HCEC 1CT (cell line): ENCODE measurements around the gene PFKFB4.
"Not testable (repeated sequence)": the region's sequence is repeated elsewhere in the genome, so short reads cannot be mapped to it uniquely, and the experiment has no call there.

Experiments used
- DNase-seq: peaks from one replicate; pipeline ENCODE4 v3.0.0-alpha.2; 2017

PFKFB4 gene

DNA sequence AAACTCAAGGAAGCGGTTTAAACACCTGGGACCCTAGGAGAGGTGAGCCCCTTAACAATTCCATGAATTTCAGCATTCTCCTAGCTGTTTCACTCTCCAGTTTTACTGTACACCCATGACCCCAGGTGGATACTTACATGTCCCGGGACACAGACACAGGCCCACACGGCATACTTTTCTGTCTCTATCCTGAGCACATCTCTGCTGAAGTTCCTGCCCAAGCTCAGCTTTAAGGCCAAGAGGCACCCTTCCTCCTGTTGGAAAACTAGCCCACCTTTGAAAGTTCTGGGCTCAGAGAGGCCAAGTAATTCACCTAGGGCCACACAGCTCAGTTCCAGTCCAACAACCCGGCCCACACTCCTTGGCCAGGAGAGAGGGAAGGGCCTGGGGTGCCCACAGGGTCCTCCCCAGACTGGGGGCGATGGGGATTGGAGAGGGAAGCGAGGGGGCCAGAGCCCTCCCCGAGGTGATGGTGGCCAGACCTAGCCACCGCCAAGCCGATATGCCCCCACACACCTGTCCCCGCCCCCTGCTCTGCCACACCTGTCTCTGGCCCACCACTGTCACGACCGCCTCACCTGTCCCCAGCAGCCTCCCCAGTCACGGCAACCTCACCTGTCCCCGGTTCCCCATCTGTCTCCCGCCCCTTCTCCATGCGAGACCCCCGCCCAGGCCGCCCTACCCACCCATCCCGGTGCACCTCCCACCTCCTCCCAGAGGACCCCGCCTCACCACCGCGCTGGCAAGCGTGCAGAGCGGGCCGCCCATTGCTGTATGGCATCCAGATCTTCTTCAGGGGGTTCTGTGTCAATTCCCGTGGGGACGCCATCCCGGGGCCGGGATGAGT is 431 bp downstream of the PFKFB4 start:
- no peak for DNase-seq

DNA sequence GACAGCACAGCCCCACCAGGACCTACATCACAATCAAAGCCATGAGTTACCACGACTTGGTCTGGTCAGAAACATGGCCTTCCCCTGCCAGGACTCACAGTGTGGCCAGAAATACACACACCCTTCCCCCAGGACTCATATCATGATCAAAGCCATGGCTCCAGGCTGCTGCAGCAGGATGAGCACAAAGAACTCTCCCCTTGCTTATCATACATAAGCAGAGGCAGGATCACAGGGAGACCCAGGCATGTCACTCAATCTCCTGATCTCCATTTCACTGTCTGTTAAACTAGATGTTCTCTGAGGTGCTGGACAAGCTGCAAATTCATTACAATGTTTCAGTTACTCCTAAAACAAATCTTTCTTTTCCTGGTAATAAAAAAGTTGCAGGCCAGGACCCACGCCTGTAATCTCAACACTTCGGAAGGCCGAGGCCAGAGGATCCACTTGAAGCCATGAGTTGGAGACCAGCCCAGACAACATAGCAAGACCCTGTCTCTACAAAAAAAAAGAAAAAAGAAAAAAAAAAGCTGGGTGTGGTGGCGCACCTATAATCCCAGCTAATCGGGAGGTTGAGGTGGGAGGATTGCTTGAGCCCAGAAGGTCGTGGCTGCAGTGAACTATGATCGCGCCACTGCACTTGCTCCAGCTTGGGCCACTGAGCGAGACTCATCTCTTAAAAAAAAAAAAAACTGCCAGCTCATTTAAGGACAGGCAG is 1.2 kb downstream of the PFKFB4 start:
- no peak for DNase-seq

DNA sequence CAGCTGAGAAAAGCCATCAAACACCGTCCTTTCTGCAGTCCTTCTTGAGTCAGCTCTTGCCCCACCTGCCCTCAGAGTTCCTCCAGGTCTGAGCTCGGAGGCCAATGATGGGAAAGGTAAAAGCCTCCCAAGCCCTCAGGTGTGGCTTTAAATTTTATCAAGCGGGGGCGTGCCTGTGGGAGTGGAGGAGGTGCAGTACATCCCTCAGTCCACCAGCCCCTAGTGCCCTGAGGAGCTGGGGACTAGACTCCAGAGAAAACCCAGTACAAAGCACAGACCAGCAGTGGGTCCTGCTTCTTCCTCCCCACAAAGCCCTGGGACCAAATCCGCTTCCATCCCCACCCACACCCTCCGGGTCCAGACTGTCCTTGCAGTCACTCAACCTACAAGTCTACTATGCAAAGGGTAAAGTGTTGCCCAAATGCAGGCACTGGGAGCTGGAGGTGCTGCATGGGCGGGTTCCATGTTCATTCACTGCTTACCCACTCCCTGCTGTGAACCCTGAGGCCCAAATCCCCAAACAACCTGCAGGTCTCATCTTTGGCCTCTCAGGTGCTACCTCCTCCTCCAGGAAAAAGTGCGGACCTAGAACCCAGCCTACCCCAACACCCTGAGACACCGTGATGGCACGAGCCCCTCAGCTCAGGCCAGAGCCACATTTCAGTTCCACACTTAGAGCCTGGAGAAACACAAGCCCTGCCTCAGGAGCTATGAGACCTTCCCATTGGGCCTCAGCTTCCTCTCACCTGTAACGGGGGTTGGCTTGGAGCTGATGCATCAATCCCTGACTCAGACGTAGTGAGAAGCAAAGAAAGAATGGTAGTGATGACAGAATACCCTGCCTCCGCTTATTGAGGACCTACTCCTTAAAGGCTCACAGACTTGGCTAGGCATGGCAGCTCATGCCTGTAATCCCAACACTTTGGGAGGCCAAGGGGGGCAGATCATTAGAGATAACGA is 2.4 kb downstream of the PFKFB4 start:
- no peak for DNase-seq

DNA sequence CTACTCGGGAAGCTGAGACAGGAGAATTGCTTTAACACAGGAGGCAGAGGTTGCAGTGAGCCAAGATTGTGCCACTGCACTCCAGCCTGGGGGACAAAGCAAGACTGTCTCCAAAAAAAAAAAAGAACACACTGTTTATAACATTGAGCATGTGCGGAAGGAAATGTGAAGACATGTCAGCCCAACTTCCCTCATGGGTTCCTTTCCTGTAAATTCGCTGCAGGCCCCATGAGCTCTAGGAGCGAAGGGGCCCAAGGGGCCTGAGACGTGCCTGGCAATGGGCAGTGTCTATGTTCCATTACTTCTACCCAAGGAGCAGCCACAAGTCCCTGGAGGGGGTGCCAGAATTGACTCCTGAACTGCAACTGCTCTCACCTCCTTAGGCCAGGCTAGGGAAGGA is 3.2 kb downstream of the PFKFB4 start:
- no peak for DNase-seq

DNA sequence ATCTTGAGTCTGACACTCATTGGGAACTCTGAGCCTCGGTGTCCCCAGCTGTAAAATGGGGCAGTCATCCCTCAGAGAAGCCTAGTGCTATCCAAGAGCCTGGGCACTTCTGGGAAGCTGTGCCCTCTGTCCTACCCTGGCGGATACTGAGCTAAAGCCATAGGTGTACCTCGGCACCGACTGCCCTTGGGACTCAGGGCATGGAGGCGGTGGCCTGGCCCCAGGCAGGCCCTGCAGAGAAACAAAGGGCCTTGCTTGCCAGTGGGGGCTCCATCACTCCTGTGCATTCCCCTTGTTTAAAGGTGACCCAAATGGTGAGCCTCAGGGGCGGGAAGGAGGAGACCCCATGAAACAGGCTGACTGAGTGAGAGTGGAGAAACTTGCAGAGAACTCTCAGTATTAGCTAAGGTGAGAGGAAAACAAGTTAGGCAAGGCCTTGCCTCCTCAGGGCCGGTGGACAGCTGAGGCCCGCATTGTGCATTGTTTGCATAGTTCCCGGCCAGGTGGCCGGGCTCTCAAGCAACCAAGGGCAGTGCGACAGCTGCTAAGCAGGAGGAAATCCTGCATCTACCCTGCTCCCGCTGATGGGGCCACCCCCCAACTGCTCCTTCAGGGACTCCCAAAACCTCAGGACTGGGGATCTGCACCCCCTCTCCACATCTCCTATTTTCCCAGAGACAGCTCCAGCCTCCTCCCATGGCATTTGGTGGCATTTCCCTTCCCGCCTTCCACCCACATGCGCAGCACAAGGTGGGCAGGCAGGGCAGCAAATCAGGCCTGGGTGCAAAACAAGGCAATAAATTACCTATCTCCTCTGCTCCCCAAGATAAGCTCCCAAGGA is 4.3 kb downstream of the PFKFB4 start:
- DNase-seq, result no peak

DNA sequence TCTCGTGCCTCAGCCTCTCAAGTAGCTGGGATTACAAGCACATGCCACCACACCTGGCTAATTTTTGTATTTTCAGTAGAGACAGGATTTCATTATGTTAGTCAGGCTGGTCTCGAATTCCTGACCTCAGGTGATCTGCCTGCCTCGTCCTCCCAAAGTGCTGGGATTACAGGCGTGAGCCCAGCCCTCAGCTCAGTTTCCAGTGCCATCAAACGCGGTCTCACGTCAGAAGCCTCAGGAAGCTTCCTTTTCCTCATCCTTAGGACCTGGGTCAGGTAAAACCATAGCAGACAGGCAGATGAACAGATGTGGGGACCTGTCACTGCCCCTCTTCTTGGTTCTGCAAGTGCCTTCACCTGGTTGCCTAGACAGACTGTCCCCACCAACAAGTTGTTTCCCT is 5.0 kb downstream of the PFKFB4 start:
- not testable (repeated sequence) for DNase-seq

DNA sequence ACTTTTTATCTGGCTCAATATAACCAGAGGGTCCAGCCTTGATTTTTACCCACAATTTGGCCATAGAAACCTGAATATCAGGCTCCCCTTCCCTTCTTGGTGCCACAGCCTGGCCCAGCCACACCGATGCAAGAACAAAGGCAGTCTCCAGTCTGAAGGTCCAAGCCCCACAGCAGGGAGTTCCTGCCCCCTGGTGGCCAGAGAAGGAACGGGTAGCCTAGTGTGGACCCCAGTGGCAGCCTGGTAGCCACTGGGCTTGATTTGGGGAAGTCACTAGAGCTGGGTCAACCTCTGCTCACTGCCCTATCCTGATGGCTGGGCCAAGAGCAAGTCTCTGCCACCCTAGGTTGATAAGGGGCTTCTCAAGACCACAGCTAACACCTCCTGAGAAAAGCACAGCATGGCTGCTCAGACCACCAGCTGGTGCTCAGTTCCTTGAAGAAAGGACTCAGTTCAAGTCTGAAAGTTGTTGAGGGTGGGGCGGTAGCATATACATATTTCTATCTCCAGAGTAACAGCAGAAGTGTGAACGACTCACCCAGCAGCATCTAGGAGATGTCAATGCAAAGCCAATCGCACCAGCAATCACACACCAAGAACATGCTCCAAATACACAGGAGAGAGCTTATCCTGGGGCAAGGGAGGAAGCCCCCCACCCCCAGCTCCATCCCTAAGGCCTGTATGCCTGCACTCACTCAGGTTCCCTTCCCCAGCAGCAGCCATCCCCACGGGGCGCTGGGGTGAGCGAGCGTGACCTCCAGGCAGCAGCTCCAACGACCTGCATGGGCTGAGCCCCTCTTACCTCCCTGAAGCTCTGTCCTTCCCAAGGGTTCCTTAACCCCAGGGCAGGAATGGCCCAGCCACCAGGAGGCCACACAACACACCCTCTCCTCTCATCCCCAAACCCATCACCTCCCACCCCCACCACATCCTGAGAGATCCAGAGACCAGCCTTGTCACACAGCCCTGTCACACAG is 7.6 kb downstream of the PFKFB4 start:
- peak; percentile 56 for DNase-seq

DNA sequence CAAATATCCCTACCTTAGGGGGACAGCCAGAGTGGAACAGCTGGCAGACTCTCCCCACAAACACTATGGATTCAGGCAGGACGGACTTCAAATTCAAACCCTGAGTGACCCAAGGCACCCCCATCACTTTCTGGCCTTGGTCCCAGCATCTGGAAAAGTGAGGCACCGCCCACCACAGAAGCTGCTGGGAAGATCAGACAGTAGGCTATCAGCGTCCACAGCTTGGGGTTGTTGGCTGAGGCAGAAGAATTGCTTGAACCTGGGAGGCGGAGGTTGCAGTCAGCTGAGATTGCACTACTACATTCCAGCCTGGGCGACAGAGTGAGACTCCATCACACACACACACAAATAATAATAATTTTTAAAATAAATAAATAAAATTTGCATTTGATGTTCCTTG is 8.5 kb downstream of the PFKFB4 start:
- DNase-seq, result no peak

DNA sequence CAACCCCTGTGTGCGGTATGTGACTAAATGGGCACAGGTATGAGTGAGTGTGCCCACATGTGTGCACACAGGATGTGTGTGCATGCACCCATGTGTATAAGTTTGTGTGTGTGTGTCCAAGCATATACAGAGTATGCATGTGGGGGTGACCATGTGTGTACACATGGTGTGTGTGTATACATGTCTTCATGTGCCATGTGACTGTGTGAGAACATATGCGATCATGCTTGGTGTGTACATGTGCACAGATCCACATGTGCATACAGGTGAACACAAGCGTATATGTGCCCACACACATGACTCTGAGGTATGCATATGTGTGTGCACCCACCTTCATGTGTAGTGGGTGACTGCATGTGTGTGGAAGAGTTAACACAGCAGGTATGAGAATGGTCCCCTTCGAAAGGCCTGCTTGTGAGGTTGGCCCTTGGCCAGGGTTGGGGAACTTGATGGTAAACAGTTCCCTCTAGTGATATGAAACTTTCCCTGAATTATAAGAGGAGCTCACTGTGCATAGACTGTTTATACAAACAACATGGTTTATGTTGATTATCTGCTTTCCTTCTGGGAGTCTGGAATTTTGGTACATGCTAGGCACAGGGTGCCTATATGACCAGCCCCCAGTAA is 10.3 kb downstream of the PFKFB4 start:
- no peak for DNase-seq

DNA sequence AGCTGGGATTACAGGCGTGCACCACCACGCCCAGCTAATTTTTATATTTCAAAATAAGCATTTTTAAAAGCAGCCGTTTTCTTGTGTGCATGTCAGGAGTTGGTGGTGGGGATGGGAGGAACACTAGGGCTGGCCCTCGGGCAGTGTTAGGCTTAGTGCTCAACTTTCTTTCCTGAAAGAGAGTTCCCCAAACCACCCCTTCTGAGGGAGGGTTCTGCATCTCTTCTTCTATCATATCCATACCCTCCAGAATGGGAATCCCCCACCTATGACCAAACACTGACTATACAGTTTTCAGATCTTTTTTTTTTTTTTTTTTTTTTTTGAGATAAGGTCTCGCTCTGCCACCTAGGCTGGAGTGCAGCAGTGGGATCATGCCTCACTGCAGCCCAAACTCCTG is 12.5 kb downstream of the PFKFB4 start:
- no peak for DNase-seq

DNA sequence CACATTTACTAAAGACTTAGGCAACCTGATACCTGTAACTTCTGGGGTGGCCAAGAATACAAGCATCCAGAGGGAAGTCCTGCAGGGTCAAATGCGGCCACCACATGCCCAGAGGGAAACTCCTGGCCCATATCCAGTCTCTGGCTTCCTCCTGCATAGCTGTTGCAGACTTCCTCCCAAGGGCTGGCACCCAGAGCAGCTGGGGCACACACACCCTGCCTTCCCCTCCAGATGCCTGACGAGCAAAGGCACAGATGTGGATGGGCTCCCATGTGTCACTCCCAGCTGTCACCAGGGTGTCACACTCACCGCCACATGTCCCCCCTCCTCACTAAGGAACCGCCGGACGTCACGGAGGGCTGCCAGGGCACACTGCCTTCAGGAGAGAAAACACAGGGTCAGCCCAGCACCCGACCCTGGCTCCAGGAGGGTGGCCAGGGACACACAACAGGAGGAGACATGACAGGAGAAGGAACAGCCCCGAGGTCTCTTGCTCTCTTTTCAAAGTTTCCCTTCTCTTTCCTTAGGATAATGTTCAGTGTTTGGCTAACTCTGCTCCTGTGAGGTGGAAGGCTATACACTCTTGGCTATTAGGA is 13.2 kb downstream of the PFKFB4 start:
- DNase-seq, result no peak

DNA sequence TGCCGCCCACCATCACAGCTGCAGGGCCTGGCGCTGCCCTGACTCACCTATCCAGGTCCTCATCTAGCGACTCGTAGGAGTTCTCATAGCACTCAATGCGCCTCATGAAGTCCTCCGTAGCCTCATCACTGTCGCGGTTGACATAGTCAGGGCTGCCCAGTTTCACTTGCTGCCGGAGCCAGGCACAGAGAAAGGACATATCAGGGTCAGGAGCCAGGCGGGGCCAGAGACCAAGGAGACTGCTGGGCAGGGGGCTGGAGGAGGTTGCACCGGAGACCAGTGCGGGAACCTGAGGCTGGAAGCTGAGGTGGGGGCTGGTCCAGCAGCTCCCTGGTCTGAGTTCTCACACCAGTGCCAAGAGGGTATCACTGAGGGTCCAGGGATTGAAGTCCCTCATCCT is 18.2 kb downstream of the PFKFB4 start:
- no peak for DNase-seq

DNA sequence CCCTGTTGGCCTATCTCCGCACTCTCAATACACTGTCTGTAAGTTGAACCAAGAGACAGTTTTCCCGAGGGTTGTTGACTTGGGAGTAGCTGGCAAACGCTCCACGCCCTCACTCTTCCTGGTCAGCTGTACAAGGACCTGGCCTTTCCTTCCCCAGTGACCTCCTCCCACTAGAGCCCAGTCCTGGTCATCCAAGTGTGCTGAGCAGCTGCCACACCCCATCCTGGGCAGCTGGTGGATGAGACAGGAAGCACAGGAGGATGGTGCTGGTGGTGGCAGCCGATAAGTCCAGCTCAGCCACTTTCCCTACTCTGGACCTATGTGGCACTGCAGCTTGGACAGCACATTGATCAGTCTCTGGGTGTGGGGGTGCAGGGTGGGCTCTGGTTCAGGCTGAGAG is 19.8 kb downstream of the PFKFB4 start:
- no peak for DNase-seq

DNA sequence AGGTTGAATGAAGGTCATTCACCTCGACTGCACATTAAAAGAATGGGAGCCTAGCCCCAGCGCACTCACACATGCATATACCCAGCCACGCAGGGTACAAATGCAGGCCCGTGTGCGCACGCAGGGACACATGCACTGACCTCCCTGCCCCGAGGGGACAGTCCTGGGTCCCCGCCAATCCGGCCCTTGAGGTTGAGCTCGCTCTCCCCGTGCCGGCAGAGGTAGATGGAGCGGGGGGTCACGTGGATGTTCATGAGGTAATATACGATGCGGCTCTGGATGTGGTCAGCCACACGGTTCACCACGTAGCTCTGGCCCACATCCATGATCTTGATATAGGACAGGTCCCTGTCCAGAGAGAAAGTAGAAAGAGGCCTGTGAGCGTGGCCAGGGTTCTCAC is 20.5 kb downstream of the PFKFB4 start:
- no peak for DNase-seq

DNA sequence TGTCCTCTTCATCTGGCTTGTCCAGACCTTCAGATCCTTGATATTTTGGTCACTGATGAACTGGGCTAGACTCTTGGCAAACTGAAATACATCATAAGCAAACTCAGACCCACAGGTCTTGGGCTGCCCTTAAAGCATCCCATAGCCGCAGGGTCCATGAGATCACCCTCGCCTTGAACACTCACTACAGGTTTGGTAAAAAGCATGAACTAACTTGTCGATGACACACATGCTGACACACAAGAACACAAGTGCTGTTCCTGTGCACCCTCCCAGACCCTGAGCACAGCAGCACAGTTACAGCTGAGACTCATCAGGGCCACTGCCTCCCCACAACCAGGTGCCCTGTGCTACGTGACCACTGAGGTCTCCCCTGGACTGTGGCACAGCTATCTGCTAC is 21.0 kb downstream of the PFKFB4 start:
- no peak for DNase-seq

DNA sequence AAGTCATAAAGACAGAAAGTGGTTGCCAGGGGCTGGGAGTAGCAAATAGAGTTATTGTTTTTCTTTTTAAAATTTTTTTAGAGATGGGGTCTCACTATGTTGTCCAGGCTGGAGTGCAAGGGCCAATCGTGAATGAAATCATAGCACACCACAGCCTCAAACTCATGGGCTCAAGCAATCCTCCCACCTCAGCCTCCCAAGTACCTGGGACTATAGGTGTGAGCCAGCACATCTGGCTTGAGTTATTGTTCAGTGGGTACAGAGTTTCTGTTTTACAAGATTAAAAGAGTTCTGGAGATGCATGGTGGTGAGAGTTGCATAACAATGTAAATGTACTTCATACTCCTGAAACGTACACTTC is 23.6 kb downstream of the PFKFB4 start:
- no peak for DNase-seq

DNA sequence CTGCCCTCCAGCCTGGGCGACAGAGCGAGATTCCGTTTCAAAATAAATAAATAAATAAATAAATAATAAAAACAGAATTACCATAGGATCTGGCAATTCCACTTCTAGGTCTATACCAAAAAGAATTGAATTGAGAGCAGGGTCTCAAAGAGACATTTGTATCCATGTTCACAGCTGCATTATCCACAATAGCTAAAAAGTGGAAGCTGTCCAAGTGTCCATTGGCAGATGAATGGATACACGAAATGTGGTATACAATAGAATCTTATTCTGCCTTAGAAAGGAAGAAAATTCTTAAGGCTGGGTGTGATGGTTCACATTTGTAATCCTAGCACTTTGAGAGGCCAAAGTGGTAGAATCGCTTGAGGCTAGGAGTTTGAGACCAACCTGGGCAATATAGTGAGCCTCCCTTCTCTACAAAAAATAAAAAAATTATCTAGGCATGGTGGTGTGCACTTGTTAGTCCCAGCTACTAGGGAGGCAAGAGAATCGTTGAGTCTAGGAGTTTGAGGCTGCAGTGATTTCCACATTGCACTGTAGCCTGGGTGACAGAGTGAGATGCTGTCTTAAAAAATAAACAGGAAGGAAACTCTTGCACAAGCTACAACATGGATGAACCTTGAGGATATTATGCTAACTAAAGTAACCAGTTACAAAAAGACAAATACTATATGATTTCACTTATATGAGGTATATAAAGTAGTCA is 24.2 kb downstream of the PFKFB4 start:
- DNase-seq, result no peak

DNA sequence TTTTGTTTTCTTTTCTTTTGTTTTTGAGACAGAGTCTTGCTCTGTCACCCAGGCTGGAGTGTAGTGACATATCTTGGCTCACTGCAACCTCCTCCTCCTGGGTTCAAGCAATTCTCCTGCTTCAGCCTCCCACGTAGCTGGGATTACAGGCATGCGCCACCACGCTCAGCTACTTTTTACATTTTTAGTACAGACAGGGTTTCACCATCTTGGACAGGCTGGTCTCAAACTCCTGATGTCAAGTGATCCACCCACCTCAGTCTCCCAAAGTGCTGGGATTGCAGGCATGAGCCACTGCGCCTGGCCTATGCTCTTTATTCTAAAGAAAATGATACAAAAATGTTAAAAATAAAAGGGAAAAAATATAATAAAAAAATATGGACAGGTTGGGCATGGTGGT is 25.9 kb downstream of the PFKFB4 start:
- not testable (repeated sequence) for DNase-seq

DNA sequence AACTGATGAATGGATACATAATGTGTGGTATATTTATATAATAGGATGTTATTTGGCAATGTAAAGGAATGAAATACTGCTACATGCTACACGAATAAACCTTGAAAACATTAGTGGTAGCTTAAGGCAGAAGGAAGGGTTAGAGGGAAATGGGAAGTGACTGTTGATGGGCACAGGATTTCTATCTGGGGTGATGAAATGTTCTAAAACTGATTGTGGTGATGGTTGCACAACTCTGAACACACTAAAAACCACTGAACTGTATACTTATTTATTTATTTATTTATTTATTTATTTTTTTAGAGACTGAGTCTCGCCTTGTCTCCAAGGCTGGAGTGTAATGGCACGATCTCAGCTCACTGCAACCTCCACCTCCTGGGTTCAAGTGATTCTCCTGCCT is 27.8 kb downstream of the PFKFB4 start:
- peak; percentile 12 for DNase-seq

DNA sequence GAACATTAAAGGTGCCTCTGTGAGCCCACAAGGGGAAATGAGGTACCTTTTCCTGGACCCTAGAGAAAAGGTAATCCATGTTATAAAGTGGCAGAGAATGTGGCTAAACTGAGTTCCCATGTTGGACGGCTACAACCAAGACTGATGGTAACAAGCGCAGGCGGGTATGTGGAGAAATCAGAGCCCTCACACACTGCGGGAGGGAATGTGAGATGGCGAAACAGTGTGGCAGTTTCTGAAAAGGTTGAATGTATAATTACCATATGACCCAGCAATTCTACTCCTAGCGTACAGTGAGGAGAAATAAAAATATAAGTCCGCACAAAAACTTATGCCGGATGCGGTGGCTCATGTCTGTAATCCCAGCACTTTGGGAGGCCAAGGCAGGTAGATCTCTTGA is 28.6 kb downstream of the PFKFB4 start:
- no peak for DNase-seq
